GM19463 (cell line): ENCODE measurements around the gene LARP6.
"Not testable (repeated sequence)": the region's sequence is repeated elsewhere in the genome, so short reads cannot be mapped to it uniquely, and the experiment has no call there.

Source experiments
- ATAC-seq: cut with Tn5 transposase; IDR thresholded peaks from one replicate; pipeline ENCODE4 v1.9.1; 2021; ENCODE audit warnings: mild to moderate bottlenecking, moderate library complexity; ENCODE audit not compliant: unreplicated experiment

LARP6 gene

DNA sequence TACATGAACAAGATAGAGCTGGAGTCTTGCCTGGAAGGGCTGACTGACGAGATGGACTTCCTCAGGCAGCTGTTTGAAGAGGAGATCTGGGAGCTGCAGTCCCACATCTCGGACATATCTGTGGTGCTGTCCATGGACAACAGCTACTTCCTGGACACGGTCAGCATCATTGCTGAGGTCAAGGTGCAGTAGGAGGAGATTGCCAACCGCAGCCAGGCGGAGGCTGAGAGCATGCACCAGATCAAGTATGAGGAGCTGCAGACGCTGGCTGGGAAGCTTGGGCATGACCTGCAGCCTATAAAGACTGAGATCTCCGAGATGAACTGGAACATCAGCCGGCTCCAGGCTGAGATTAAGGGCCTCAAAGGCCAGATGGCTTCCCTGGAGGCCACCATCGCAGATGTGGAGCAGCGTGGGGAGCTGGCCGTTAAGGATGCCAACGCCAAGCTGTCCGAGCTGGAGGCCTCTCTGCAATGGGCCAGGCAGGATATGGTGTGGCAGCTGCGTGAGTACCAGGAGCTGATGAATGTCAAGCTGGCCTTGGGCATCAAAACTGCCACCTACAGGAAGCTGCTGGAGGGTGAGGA is 5.5 kb upstream of the LARP6 start:
- no peak for ATAC-seq

DNA sequence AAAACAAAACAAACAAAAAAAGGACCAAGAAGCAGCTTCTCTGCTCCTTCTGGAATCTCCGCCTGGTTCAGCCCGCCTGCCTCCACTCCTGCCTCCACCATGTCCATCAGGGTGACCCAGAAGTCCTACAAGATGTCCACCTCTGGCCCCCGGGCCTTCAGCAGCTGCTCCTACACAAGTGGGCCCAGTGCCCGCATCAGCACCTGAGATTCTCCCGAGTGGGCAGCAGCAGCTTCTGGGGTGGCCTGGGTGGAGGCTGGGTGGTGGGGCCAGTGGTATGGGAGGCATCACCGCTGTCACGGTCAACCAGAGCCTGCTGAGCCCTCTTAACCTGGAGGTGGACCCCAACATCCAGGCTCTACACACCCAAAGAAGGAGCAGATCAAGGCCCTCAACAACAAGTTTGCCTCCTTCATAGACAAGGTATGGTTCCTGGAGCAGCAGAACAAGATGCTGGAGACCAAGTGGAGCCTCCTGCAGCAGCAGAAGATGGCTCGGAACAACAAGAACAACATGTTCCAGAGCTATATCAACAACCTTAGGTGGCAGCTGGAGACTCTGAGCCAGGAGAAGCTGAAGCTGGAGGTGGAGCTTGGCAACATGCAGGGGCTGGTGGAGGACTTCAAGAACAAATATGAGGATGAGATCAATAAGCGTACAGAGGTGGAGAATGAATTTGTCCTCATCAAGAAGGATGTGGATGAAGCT is 4.8 kb upstream of the LARP6 start:
- not testable (repeated sequence) for ATAC-seq

DNA sequence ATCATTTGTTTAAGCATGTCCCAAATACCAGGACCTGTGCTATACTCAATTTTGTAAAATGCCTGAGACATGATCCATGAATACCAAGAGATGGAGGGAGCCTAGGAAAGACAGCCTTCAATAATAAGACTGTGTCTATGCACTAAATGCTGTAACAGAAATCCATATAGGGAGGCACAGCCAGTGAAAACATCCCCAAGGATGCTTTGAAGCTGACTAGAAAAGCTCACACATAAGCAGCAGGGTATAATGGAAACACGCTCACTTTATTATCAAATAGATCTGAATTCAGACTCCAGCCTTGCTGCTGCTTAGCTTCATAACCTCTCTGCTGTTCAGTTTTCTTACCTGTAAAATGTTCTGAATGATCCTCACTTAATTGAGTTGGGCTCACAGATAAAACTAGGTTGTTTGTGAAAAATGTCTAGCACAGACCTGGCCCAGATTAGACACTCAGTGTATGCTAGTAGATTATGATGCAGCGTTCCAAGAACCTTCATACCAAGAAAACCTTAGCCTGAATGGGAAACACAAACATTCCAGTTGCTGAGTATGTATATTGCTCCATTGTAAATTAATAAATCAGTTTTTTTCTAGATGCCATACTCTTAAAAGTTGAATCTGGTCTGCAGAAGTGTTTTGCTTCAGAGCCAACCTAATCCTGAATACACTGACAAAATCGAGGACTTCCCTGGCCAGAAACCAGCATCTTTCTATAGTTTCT is 3.8 kb upstream of the LARP6 start:
- ATAC-seq: no peak

DNA sequence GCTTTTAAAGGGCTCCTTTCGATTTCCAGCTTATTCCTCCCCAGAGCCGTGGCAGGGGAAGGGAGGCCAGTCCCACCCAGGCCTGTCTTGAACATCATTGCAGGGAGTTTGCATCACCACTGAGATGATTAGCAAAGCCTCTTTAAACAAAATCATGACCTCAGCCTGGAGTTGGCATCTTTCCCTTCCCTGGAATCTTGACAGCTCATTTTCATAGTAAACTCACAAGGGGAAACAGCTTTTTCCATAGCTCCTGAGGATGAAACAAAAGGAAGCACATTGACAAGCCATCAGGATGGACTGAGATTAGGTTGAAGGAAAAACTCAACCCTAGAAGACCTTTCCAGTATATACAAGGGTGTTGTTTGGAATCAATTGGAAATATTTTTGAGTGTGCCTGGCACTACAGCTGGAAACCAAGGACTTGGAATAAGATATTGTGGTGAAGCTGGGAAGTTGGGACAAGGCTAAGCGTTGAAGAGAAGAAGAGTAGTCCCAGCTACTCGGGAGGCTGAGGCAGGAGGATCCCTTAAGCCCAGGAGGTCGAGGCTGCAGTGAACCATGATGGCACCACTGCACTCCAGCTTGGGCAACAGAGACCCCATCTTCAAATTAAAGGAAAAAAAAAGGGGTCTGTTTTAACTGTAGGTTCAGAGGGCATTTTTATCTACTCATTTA is 3.1 kb upstream of the LARP6 start:
- no peak for ATAC-seq

GRCh38 chr15:70856177-70856883 is 2.4 kb upstream of the LARP6 start:
- no peak for ATAC-seq

- ATAC-seq: no peak
Measured at GRCh38 chr15:70855764-70856163, 1.8 kb upstream of the LARP6 start.

- ATAC-seq: no peak
Measured at GRCh38 chr15:70854666-70854976, 664 bp upstream of the LARP6 start.

GRCh38 chr15:70853318-70853972 is 512 bp downstream of the LARP6 start:
- ATAC-seq: no peak

- ATAC-seq: no peak
Measured at GRCh38 chr15:70852501-70853317, 1.2 kb downstream of the LARP6 start.

GRCh38 chr15:70851889-70852288 is 2.1 kb downstream of the LARP6 start:
- no peak for ATAC-seq

- no peak for ATAC-seq
Measured at GRCh38 chr15:70845602-70846360, 8.2 kb downstream of the LARP6 start.

DNA sequence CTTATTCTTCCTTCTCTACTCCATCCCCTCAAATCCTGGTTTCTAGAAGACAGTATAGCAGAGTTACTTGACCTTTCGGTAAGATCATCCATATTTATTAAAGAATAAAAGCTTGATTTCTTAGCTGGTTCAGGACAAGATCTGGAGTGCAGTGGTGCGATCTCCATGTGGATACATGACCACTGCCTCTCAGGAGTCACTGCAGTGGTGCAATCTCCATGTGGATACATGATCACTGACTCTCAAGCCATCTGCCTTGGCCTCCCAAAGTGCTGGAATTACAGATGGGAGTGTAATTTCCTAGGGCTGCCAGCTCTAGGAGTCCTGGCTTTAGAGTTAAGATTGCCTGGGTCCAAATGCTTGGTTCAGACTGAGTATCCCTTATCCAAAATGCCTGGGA is 16.5 kb downstream of the LARP6 start:
- ATAC-seq: no peak

- no peak for ATAC-seq
Measured at GRCh38 chr15:70835841-70836240, 18.1 kb downstream of the LARP6 start.

- ATAC-seq: no peak
Measured at GRCh38 chr15:70835415-70835814, 18.5 kb downstream of the LARP6 start.

DNA sequence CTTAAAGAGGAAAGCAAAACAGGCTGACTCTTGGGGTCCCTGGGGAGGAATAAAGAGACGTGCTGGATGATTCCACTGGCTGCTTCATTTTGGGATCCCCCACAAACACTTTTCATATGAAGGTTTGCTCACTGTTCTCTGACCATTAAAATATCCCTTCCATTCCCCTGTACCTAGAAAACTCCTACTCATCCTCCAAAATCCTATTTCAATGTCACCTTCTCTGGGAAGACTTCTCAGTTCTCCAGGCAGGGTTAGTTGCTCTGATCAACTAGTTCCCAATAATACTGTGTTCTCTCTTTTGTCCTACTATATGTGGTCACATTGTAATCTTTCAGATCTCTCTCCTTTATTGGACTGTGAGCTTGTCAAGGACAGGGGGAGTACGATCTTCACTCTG is 19.0 kb downstream of the LARP6 start:
- no peak for ATAC-seq

GRCh38 chr15:70833861-70834765 is 19.8 kb downstream of the LARP6 start:
- no peak for ATAC-seq

- no peak for ATAC-seq
Measured at GRCh38 chr15:70833422-70833821, 20.5 kb downstream of the LARP6 start.

DNA sequence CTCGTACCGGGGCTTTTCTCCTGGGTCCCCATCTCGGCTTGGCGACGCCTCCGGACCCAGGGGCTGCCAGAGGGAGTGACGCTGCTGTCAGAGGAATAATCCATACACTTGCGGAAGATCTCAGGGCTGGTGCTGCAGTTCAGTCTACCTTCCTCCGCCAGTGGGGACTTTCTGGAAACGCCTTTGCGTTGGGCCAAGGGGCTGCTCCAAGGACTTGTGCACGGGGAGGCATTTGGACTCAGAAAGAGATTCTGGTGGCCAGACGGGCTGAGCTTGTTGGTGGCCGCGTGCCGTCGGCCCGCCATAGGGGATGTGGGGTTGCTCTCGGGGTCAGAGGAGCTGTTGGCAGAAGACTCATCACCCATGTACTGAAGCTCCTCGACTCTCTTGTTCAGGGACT is 21.8 kb downstream of the LARP6 start:
- no peak for ATAC-seq
